ENCODE results near the gene EIF4EBP3.

EIF4EBP3 gene

DNA sequence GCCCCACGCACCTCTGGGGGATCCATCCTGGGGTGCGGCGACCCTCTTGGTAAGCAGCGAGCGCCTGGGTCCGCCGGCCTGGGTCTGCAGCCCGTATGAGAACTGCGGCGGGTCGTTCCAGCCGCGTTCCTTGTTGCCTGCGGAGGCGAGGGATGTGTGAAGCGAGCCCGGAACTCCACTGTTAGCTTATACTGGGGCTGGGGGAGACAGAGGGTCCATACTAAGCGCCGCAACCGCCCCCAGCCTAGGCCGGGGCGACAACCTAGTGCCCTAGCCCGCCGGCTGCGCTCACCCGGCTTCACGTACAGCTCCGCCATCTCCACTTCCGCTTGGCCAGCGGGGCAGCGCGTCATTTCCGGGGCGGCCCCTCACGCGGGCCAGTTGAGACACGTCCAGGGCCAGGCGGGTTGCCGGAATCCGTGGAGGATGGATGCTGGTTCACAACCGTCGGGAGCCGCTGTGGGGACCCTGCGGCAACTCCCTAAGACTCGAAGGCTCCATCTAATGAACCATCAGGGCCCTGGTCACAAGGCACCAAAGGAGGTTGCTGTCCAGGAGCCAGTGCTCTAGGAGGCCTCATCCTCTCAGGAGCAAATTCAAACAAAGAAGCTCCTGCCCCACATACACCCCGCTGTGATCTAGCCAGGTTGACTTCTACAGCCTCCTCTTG, 9.8 kb downstream of the EIF4EBP3 start, which contains the start of gene SRA1:
SRA1 (minus strand) TSS at position 338 of the 670 bp plus-strand sequence; CDS start at position 317, 21 bp downstream.
- DNase-seq (ENCODE audit: low read depth, low spot score): peak; percentile 95

DNA sequence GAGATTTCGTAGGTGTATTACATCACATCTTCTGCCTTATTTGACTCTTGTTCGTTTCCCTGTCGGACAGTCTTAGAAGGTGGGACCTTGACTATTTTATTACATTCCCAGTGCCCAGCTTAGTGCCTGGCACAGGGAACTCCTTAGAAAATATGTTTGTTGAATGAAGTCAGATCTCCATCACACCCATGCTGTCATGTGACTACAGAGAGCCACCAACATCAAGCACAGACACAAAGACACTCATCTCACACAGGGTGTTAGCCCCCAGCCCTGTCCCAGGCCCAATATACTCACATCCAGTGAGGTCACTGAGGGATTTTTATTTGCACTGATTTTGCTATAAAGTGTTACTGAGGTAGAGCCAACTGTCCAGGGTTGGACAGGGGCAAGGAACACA, 10.5 kb downstream of the EIF4EBP3 start:
- no peak for DNase-seq (ENCODE audit: low read depth, low spot score)

DNA sequence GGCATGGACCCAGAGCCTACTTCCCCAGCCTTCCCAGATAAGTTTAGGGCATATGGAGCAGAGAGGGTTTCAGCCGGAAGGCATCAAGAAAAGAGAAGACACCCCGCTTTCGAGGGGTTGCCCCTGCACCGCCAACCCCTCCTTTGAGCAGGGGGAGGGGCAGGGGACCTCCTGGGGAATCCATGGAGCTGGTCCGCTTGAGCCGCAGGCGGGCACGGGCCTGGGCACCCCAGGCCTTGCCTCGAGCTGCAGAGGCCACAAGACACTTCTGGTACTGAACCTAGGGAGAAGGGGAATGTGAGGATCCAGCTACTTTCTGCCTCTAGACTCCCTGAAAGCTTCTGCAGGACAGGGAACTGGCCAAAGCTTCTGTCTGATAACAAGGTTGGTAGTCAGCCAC, 11.1 kb downstream of the EIF4EBP3 start:
- DNase-seq (ENCODE audit: low read depth, low spot score): no peak

DNA sequence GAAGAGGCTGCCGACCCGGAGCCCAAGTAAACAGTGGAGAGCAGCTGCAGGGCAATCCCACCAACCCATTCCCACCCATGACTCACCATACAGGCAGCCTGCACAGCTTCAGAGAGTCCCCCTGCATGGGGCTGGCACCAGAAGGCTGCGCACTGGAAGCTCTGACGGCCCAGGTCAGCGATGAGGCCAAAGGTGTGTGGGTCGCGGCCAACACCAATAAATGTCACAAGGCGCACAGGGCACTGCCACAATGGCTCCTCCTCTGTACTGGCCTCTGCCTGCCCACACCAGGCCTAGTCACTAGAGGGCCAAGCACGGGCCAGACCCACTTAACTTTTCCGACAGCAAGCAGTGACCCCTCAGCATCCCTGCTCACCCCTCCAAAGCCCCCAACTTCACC, 12.8 kb downstream of the EIF4EBP3 start:
- no peak for DNase-seq (ENCODE audit: low read depth, low spot score)

GRCh38 chr5:140561753-140562523, 14.5 kb downstream of the EIF4EBP3 start:
- no peak for DNase-seq (ENCODE audit: low read depth, low spot score)

DNA sequence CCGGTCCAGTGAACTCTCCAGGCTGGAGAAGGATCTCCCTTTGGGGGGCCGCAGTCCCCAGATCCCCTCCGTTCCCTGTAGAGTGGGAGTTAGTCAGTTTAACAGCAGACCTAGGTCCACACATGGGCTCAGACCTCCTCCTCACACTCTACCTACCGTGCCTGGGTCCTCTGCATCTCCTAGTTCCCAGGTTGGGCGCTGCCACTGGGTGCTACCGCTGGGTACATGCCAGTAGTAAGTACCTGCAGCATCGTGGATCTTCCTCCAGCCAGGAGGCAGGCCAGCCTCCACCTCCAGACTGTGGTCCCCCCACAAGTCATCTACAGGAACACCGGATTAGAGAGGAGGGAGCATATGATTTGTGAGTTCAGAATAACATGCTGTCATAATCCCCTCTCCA, 16.1 kb downstream of the EIF4EBP3 start:
- no peak for DNase-seq (ENCODE audit: low read depth, low spot score)

GRCh38 chr5:140564196-140565023, 16.9 kb downstream of the EIF4EBP3 start, which contains the start of the genes APBB3 and SLC35A4:
APBB3 (minus strand) TSS chr5:140564598; CDS start chr5:140564245, 353 bp downstream.
SLC35A4 (plus strand) TSS chr5:140564828; CDS start chr5:140567170, 2,342 bp downstream.
- peak; percentile 95 for DNase-seq (ENCODE audit: low read depth, low spot score)

DNA sequence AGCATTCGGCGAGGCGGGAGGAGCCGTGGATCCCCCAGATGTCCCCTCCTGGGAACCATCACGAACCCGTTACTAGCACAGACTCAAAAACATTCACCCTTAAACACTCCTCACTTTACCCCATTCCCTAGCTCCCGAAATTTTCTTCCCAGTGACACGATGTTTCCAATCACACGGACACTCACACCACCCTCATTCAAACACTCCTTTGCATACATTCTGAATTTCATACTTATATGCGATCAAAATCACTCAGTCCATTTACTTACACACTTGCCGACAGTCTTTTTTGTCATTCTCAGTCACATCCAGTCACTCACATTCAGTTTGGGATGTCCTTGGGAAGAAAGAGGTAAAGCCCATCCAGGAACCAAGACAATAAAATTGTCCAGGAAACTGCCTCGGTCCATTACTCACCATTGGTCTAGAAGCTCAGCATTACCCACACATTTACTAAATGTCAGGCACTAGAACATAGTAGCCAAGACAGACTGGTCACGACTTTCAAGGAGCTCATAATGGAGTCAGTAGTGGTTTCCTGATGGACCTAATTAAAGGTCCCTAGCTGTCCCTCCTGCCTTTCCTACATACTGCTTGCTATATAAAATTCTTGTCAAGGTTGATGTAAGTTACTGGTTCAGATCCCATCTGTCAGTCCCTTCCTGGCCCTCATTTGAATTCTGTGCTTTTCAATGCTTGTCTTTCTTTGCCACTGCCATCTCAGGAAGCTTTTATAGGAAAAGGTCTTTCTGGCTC, 17.7 kb downstream of the EIF4EBP3 start:
- no peak for DNase-seq (ENCODE audit: low read depth, low spot score)

DNA sequence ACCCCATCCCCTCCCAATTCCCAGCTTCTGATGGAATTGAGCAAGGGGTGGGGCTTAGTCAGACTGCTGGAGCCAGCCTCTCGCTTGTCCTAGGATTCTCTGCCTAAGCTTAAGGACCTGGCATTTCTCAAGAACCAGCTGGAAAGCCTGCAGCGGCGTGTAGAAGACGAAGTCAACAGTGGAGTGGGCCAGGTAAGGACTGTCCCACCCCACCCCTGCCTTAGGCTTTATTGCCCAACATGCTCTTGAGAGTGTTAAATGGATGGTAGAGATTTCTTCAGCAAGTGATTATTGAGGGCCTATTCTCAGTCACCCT, 18.3 kb downstream of the EIF4EBP3 start:
- DNase-seq (ENCODE audit: low read depth, low spot score): peak; percentile 48

- DNase-seq (ENCODE audit: low read depth, low spot score): no peak
These were observed 19.2 kb downstream of the EIF4EBP3 start for GRCh38 chr5:140566665-140567064.

DNA sequence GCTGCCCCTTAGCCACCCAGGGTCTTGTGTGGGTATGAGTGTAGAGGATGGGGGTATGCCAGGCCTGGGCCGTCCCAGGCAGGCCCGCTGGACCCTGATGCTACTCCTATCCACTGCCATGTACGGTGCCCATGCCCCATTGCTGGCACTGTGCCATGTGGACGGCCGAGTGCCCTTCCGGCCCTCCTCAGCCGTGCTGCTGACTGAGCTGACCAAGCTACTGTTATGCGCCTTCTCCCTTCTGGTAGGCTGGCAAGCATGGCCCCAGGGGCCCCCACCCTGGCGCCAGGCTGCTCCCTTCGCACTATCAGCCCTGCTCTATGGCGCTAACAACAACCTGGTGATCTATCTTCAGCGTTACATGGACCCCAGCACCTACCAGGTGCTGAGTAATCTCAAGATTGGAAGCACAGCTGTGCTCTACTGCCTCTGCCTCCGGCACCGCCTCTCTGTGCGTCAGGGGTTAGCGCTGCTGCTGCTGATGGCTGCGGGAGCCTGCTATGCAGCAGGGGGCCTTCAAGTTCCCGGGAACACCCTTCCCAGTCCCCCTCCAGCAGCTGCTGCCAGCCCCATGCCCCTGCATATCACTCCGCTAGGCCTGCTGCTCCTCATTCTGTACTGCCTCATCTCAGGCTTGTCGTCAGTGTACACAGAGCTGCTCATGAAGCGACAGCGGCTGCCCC, 19.8 kb downstream of the EIF4EBP3 start:
- no peak for DNase-seq (ENCODE audit: low read depth, low spot score)

DNA sequence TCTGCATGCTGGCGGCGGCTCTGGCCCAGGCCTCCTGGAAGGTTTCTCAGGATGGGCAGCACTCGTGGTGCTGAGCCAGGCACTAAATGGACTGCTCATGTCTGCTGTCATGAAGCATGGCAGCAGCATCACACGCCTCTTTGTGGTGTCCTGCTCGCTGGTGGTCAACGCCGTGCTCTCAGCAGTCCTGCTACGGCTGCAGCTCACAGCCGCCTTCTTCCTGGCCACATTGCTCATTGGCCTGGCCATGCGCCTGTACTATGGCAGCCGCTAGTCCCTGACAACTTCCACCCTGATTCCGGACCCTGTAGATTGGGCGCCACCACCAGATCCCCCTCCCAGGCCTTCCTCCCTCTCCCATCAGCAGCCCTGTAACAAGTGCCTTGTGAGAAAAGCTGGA, 20.4 kb downstream of the EIF4EBP3 start:
- no peak for DNase-seq (ENCODE audit: low read depth, low spot score)

DNA sequence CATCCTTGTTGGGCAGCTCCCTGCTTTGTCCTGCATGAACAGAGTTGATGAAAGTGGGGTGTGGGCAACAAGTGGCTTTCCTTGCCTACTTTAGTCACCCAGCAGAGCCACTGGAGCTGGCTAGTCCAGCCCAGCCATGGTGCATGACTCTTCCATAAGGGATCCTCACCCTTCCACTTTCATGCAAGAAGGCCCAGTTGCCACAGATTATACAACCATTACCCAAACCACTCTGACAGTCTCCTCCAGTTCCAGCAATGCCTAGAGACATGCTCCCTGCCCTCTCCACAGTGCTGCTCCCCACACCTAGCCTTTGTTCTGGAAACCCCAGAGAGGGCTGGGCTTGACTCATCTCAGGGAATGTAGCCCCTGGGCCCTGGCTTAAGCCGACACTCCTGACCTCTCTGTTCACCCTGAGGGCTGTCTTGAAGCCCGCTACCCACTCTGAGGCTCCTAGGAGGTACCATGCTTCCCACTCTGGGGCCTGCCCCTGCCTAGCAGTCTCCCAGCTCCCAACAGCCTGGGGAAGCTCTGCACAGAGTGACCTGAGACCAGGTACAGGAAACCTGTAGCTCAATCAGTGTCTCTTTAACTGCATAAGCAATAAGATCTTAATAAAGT, 21.1 kb downstream of the EIF4EBP3 start:
- DNase-seq (ENCODE audit: low read depth, low spot score): peak; percentile 32

DNA sequence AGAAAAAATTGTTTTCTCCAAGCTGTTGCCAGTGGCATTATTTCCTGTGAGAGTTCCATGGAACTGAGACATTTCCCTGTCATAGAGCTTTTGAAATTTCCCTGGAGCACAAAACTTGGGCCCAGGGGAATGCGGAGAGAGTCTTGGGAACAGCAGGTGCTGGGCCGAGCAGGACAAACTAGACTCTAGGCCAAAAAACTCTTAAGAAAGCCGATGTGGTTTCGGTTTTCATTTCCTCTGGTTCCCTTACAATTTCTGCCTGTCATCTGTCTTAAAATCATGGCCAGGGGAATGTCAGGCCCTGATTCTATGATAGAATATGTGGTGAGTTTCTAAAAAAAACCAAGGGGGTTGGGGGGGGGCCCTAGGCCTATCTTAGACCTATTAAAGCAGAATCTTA, 21.7 kb downstream of the EIF4EBP3 start:
- DNase-seq (ENCODE audit: low read depth, low spot score): no peak

DNA sequence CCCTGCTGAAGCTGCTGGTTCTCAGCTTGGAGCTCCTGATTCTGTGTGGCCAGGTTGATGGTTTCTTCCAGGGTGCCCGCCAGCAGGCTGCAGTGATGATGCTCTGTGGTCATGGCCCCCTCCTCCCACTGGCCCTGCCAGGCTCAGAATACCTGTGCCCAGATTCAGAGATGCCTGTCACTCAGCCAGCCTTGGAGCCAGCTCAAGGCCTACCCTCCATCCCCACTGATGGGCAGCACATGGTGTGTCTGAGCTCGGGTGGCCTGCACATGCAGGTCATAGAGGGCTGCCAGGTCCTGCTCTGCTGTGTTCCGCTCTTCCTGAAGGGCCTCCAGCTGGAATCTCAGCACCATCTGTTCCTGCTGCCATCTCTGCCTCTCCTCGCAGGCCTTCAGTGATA, 22.6 kb downstream of the EIF4EBP3 start:
- no peak for DNase-seq (ENCODE audit: low read depth, low spot score)

DNA sequence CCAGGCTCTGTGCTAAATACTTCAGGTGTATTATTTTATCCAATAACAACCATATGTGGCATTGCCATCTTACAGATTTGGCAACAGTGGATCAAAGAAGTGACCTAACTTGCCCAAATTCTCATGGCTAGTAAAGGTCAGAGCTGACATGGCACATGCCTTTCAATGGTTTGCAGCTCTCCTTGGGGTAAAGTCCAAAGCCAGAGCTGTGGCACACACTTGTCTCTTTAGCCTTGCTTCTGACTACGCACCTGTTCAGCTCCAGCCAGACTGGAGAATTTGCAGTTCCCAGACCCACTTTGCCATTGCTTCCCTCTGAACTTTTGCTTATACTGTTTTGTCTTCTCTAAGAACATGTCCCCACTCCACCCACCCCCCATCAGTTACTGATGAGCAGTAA, 23.0 kb downstream of the EIF4EBP3 start:
- no peak for DNase-seq (ENCODE audit: low read depth, low spot score)

- no peak for DNase-seq (ENCODE audit: low read depth, low spot score)
These were observed 23.6 kb downstream of the EIF4EBP3 start for GRCh38 chr5:140571105-140571504.

- DNase-seq (ENCODE audit: low read depth, low spot score): no peak
These were observed 26.2 kb downstream of the EIF4EBP3 start for GRCh38 chr5:140573683-140574082.

DNA sequence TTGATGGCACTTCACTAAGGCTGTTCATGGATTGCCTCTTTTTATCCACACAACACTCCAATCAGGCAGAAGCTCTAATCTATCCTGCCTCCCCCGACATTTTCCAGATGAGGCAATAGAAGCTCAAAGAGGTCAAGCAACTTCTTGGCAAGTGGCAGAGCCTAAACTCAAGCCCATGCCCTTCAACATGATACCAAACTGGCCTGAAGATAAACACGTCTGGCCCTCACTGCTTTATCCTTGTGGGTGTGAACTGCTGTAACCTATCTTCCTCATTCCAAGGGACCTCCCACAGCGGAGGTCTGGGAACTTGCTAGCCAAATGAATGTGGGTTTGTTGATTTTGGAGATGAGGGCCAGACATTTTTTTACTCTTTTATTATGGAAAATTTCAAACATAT, 26.7 kb downstream of the EIF4EBP3 start:
- no peak for DNase-seq (ENCODE audit: low read depth, low spot score)

DNA sequence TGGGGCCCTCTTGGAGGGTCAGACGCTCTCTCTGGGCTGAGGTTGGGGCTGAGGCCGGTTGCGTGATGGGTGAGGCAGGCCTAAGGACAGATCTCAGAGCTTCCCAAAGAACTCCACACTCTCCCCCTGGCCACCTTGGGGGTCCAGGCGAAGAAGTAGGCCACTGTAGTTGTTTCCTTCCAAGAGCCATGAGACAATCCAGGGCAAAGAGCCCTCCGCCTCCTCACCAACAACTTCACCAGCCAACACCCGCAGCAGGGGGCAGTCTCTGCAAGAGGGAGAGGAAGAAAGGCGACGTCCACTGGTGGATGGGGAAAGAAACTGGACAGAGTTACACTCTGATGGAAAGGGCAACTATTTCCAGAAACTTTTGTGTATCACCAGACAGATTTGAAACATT, 27.8 kb downstream of the EIF4EBP3 start:
- DNase-seq (ENCODE audit: low read depth, low spot score): peak; percentile 55

All from ELF-1 (cell line).